Measurements from ENCODE around the gene IL37.
"Not testable (repeated sequence)": the region's sequence is repeated elsewhere in the genome, so short reads cannot be mapped to it uniquely, and the experiment has no call there.

Gene IL37

GRCh38 chr2:112919086-112919485 is 8.1 kb downstream of the IL37 start:
- DNase-seq (ENCODE audit: insufficient read length, low spot score), result no peak
- no peak for FAIRE-seq
- no peak for TF ChIP-seq POLR2A (IDR thresholded peaks at IDR 0.05; ENCODE audit: low read depth, low read length)
- no peak for TF ChIP-seq POU2F2 (IDR thresholded peaks at IDR 0.05; ENCODE audit: low read depth, low read length)

GRCh38 chr2:112920923-112921532 is 10.1 kb downstream of the IL37 start:
- no peak for FAIRE-seq
- no peak for DNase-seq (ENCODE audit: insufficient read length, low spot score)
- TF ChIP-seq POLR2A (IDR thresholded peaks at IDR 0.05; ENCODE audit: low read depth, low read length) (no peak), POU2F2 (IDR thresholded peaks at IDR 0.05; ENCODE audit: low read depth, low read length) (no peak), PAX5 (IDR thresholded peaks at IDR 0.05; ENCODE audit: insufficient read depth, low read length, severe bottlenecking) (no peak)

- DNase-seq (ENCODE audit: insufficient read length, low spot score), result no peak
- no peak for TF ChIP-seq POU2F2 (IDR thresholded peaks at IDR 0.05; ENCODE audit: low read depth, low read length)
- TF ChIP-seq POLR2AphosphoS5 (IDR thresholded peaks at IDR 0.05; ENCODE audit: low read depth, low read length), result no peak
- no peak for TF ChIP-seq PAX5 (IDR thresholded peaks at IDR 0.05; ENCODE audit: insufficient read depth, low read length, severe bottlenecking)
- no peak for TF ChIP-seq POLR2A (IDR thresholded peaks at IDR 0.05; ENCODE audit: low read depth, low read length)
- no peak for TF ChIP-seq SPI1 (IDR thresholded peaks at IDR 0.05; ENCODE audit: low read depth, low read length)
- no peak for TF ChIP-seq TAF1 (IDR thresholded peaks at IDR 0.05; ENCODE audit: low read depth, low read length)
- FAIRE-seq, result no peak
Observed at GRCh38 chr2:112921982-112922381, 11.0 kb downstream of the IL37 start.

- DNase-seq (ENCODE audit: insufficient read length, low spot score), result no peak
- no peak for FAIRE-seq
- TF ChIP-seq POU2F2 (IDR thresholded peaks at IDR 0.05; ENCODE audit: low read depth, low read length) (no peak), POLR2A (IDR thresholded peaks at IDR 0.05; ENCODE audit: low read depth, low read length) (no peak), POLR2AphosphoS5 (IDR thresholded peaks at IDR 0.05; ENCODE audit: low read depth, low read length) (no peak), TAF1 (IDR thresholded peaks at IDR 0.05; ENCODE audit: low read depth, low read length) (no peak), PAX5 (IDR thresholded peaks at IDR 0.05; ENCODE audit: insufficient read depth, low read length, severe bottlenecking) (no peak), SPI1 (IDR thresholded peaks at IDR 0.05; ENCODE audit: low read depth, low read length) (no peak)
Observed at GRCh38 chr2:112923237-112923966, 12.4 kb downstream of the IL37 start.

GRCh38 chr2:112923967-112924338 is 13.0 kb downstream of the IL37 start:
- TF ChIP-seq POU2F2 (IDR thresholded peaks at IDR 0.05; ENCODE audit: low read depth, low read length) (no peak), PAX5 (IDR thresholded peaks at IDR 0.05; ENCODE audit: insufficient read depth, low read length, severe bottlenecking) (no peak), SPI1 (IDR thresholded peaks at IDR 0.05; ENCODE audit: low read depth, low read length) (no peak), POLR2AphosphoS5 (IDR thresholded peaks at IDR 0.05; ENCODE audit: low read depth, low read length) (no peak), TAF1 (IDR thresholded peaks at IDR 0.05; ENCODE audit: low read depth, low read length) (no peak), POLR2A (IDR thresholded peaks at IDR 0.05; ENCODE audit: low read depth, low read length) (no peak)
- FAIRE-seq, result no peak
- no peak for DNase-seq (ENCODE audit: insufficient read length, low spot score)

GRCh38 chr2:112924360-112924759 is 13.4 kb downstream of the IL37 start:
- no peak for FAIRE-seq
- DNase-seq (ENCODE audit: insufficient read length, low spot score), result no peak
- TF ChIP-seq SPI1 (IDR thresholded peaks at IDR 0.05; ENCODE audit: low read depth, low read length) (no peak), POU2F2 (IDR thresholded peaks at IDR 0.05; ENCODE audit: low read depth, low read length) (no peak), PAX5 (IDR thresholded peaks at IDR 0.05; ENCODE audit: insufficient read depth, low read length, severe bottlenecking) (no peak), POLR2A (IDR thresholded peaks at IDR 0.05; ENCODE audit: low read depth, low read length) (no peak), TAF1 (IDR thresholded peaks at IDR 0.05; ENCODE audit: low read depth, low read length) (no peak), POLR2AphosphoS5 (IDR thresholded peaks at IDR 0.05; ENCODE audit: low read depth, low read length) (no peak)

- FAIRE-seq (no peak), DNase-seq (ENCODE audit: insufficient read length, low spot score) (no peak)
- no peak for TF ChIP-seq TAF1 (IDR thresholded peaks at IDR 0.05; ENCODE audit: low read depth, low read length)
- TF ChIP-seq SPI1 (IDR thresholded peaks at IDR 0.05; ENCODE audit: low read depth, low read length), result no peak
- TF ChIP-seq POLR2A (IDR thresholded peaks at IDR 0.05; ENCODE audit: low read depth, low read length), result no peak
- no peak for TF ChIP-seq POU2F2 (IDR thresholded peaks at IDR 0.05; ENCODE audit: low read depth, low read length)
- TF ChIP-seq PAX5 (IDR thresholded peaks at IDR 0.05; ENCODE audit: insufficient read depth, low read length, severe bottlenecking), result no peak
Observed at GRCh38 chr2:112924821-112925220, 13.9 kb downstream of the IL37 start.

- TF ChIP-seq PAX5 (IDR thresholded peaks at IDR 0.05; ENCODE audit: insufficient read depth, low read length, severe bottlenecking), result no peak
- no peak for TF ChIP-seq POLR2AphosphoS5 (IDR thresholded peaks at IDR 0.05; ENCODE audit: low read depth, low read length)
- no peak for TF ChIP-seq SPI1 (IDR thresholded peaks at IDR 0.05; ENCODE audit: low read depth, low read length)
- TF ChIP-seq POLR2A (IDR thresholded peaks at IDR 0.05; ENCODE audit: low read depth, low read length), result no peak
- no peak for TF ChIP-seq POU2F2 (IDR thresholded peaks at IDR 0.05; ENCODE audit: low read depth, low read length)
- TF ChIP-seq TAF1 (IDR thresholded peaks at IDR 0.05; ENCODE audit: low read depth, low read length), result no peak
- no peak for FAIRE-seq
- no peak for DNase-seq (ENCODE audit: insufficient read length, low spot score)
Observed at GRCh38 chr2:112926707-112927106, 15.7 kb downstream of the IL37 start.

- DNase-seq (ENCODE audit: insufficient read length, low spot score) (no peak), FAIRE-seq (no peak)
- no peak for TF ChIP-seq POU2F2 (IDR thresholded peaks at IDR 0.05; ENCODE audit: low read depth, low read length)
- no peak for TF ChIP-seq SPI1 (IDR thresholded peaks at IDR 0.05; ENCODE audit: low read depth, low read length)
- TF ChIP-seq POLR2A (IDR thresholded peaks at IDR 0.05; ENCODE audit: low read depth, low read length), result no peak
- no peak for TF ChIP-seq POLR2AphosphoS5 (IDR thresholded peaks at IDR 0.05; ENCODE audit: low read depth, low read length)
- TF ChIP-seq TAF1 (IDR thresholded peaks at IDR 0.05; ENCODE audit: low read depth, low read length), result no peak
Observed at GRCh38 chr2:112927745-112928144, 16.8 kb downstream of the IL37 start.

- no peak for DNase-seq (ENCODE audit: insufficient read length, low spot score)
- no peak for TF ChIP-seq TAF1 (IDR thresholded peaks at IDR 0.05; ENCODE audit: low read depth, low read length)
- no peak for TF ChIP-seq POU2F2 (IDR thresholded peaks at IDR 0.05; ENCODE audit: low read depth, low read length)
- TF ChIP-seq SPI1 (IDR thresholded peaks at IDR 0.05; ENCODE audit: low read depth, low read length), result no peak
- TF ChIP-seq POLR2A (IDR thresholded peaks at IDR 0.05; ENCODE audit: low read depth, low read length), result no peak
- TF ChIP-seq POLR2AphosphoS5 (IDR thresholded peaks at IDR 0.05; ENCODE audit: low read depth, low read length), result no peak
- TF ChIP-seq PAX5 (IDR thresholded peaks at IDR 0.05; ENCODE audit: insufficient read depth, low read length, severe bottlenecking), result no peak
- FAIRE-seq, result no peak
Observed at GRCh38 chr2:112933261-112933660, 22.3 kb downstream of the IL37 start.

GRCh38 chr2:112934117-112934516 is 23.2 kb downstream of the IL37 start:
- not testable (repeated sequence) for FAIRE-seq; DNase-seq (ENCODE audit: insufficient read length, low spot score)
